H1 (cell line): ENCODE data around the gene PCDHGA1. TPM values are rescaled to one million over a fixed set of nuclear protein-coding genes. Genes with fewer than 3 reads are reported as not detected.

ENCODE experiments used
- CTBP2 ChIP-seq: IDR thresholded peaks from 2 replicates; pipeline ENCODE4 v1.7.0; 2011; ENCODE audit warnings: borderline replicate concordance, mild to moderate bottlenecking, moderate library complexity, mixed read lengths, low read length; ENCODE audit not compliant: insufficient read depth, insufficient read length
- EP300 ChIP-seq, 2 experiments: IDR thresholded peaks; 1 replicate in 1 of 2; 2 replicates in 1 of 2; pipeline ENCODE4 v1.6.1; 2011 to 2012; ENCODE audit warnings: low read depth in 2 of 2, low read length in 2 of 2, mild to moderate bottlenecking in 2 of 2, borderline replicate concordance in 1 of 2, inconsistent platforms in 1 of 2, moderate library complexity in 1 of 2
- KDM1A ChIP-seq: fragments of 200-600, 300-600 bp; sonication (generic); IDR thresholded peaks from 2 replicates; pipeline ENCODE4 v1.7.1; 2016; ENCODE audit warnings: mild to moderate bottlenecking, low read length, borderline replicate concordance
- RNF2 ChIP-seq: fragments of 200-900, 300-1000 bp; sonication (generic); IDR thresholded peaks from 2 replicates; pipeline ENCODE4 v1.7.1; 2016; ENCODE audit warnings: borderline replicate concordance, low read depth, mild to moderate bottlenecking, antibody characterized with exemption, low read length; ENCODE audit not compliant: poor library complexity, severe bottlenecking; ENCODE audit errors: missing control alignments
- SIRT6 ChIP-seq: IDR thresholded peaks from one replicate; pipeline ENCODE4 v1.7.1; 2012; ENCODE audit warnings: low read length, inconsistent platforms
- YY1 ChIP-seq: IDR thresholded peaks from 2 replicates; pipeline ENCODE4 v1.6.1; 2011; ENCODE audit warnings: low read depth, mild to moderate bottlenecking, low read length
- polyA plus RNA-seq, 7 experiments: library from polyadenylated mRNA; depleted of rRNA in 3 of 7; stranded (reverse) in 5 of 7; unstranded in 2 of 7; fragments of >200 nt in 5 of 7; fragments of 200-250 nt in 2 of 7; gene quantifications; 1 replicate in 5 of 7; 2 replicates in 1 of 7; 4 replicates in 1 of 7; pipeline versions ENCODE4 v1.2.1 to v1.2.3, GENCODE V29; 2011 to 2013; ENCODE audit warnings: missing spikeins in 2 of 7, mixed read lengths in 2 of 7
- total RNA-seq: library from RNA; stranded (reverse); fragmentation: NEBNext Ultra II Directional; extraction: Animal tissue kit (Norgen Biotek cat#: 25700); gene quantifications from 2 replicates; pipeline ENCODE4 v1.2.1, GENCODE V29; 2021

The PCDHGA1 gene
- total and polyA plus RNA-seq, 2 of the 8 experiments (the other 6 are each of a cell fraction or from before 2014, with no cell fraction given): 0.57 to 0.89 TPM

- TF ChIP-seq KDM1A: no peak
- TF ChIP-seq CTBP2: no peak
- TF ChIP-seq RNF2: no peak
- TF ChIP-seq SIRT6: no peak
- no peak for TF ChIP-seq YY1
- TF ChIP-seq EP300 (IDR thresholded peaks at IDR 0.05; ENCODE audit: borderline replicate concordance in 1 of 2, low read depth in 2 of 2, low read length in 2 of 2): no peak
These were observed 35.9 kb downstream of the PCDHGA1 start (continued) for GRCh38 chr5:141366016-141366896.
